Measurements from ENCODE around the gene FAM89B. TPM values are rescaled to one million over a fixed set of nuclear protein-coding genes. Genes with fewer than 3 reads are reported as not detected.

FAM89B gene
- total RNA-seq, 3 donors from 2014 or later: 26.4 to 61.2 (median 28.5) TPM

GRCh38 chr11:65525546-65526480, 46.5 kb upstream of the FAM89B start:
- ATAC-seq (no peak), DNase-seq (peak in 1 of 3 donors; percentile 63)
- Histone ChIP-seq H3K4me1 (ENCODE audit: low read depth) (peaks cover 20% of the 10 kb centered on the region), H3K4me3 (peak overlapping the region; percentile 94), H3K36me3 (ENCODE audit: low read depth) (peaks cover 6% of the 10 kb centered on the region), H3K9me3 (no peaks in the 10 kb centered on the region)
- intact Hi-C loops (cut with DNase I, micrococcal nuclease): no loop called here
- no peak for TF ChIP-seq CTCF (IDR thresholded peaks at IDR 0.05)

GRCh38 chr11:65526744-65527143, 45.6 kb upstream of the FAM89B start:
- no peaks in the 10 kb centered on the region for H3K9me3 ChIP-seq
- peaks cover 20% of the 10 kb centered on the region for H3K4me1 ChIP-seq (ENCODE audit: low read depth)
- intact Hi-C loops (cut with DNase I, micrococcal nuclease): no loop called here
- DNase-seq (peak in 1 of 3 donors; percentile 49), ATAC-seq (no peak)
- no peak overlapping the region for H3K4me3 ChIP-seq
- no peak for TF ChIP-seq CTCF (IDR thresholded peaks at IDR 0.05)
- H3K36me3 ChIP-seq (ENCODE audit: low read depth): peaks cover 8% of the 10 kb centered on the region

GRCh38 chr11:65528819-65529350, 43.5 kb upstream of the FAM89B start:
- intact Hi-C loops (cut with DNase I, micrococcal nuclease): no loop called here
- Histone ChIP-seq H3K9me3 (no peaks in the 10 kb centered on the region), H3K36me3 (ENCODE audit: low read depth) (peaks cover 12% of the 10 kb centered on the region), H3K4me1 (ENCODE audit: low read depth) (peaks cover 19% of the 10 kb centered on the region), H3K4me3 (no peak overlapping the region)
- no peak for ATAC-seq
- no peak for DNase-seq
- TF ChIP-seq CTCF (IDR thresholded peaks at IDR 0.05): no peak

- Histone ChIP-seq H3K4me1 (ENCODE audit: low read depth) (peaks cover 12% of the 10 kb centered on the region), H3K9me3 (no peaks in the 10 kb centered on the region), H3K36me3 (ENCODE audit: low read depth) (peaks cover 12% of the 10 kb centered on the region), H3K4me3 (no peak overlapping the region)
- ATAC-seq (no peak), DNase-seq (no peak)
- no peak for TF ChIP-seq CTCF (IDR thresholded peaks at IDR 0.05)
- intact Hi-C loops (cut with DNase I, micrococcal nuclease): loop anchor here in 1 of 2 donors (10.0 kb wide), 1 partner anchor 65 kb away; the partner anchor contains the start of gene KCNK7
Measured at GRCh38 chr11:65529475-65530156, 42.7 kb upstream of the FAM89B start.

- DNase-seq: no peak
- Histone ChIP-seq H3K4me1 (ENCODE audit: low read depth) (peaks cover 12% of the 10 kb centered on the region), H3K4me3 (no peak overlapping the region), H3K36me3 (ENCODE audit: low read depth) (peaks cover 12% of the 10 kb centered on the region), H3K9me3 (no peaks in the 10 kb centered on the region)
- intact Hi-C loops (cut with DNase I, micrococcal nuclease): loop anchor here in 1 of 2 donors (10.0 kb wide), 1 partner anchor 65 kb away; the partner anchor contains the start of gene KCNK7
- TF ChIP-seq CTCF (IDR thresholded peaks at IDR 0.05): no peak
- ATAC-seq: peak; percentile 12
Measured at GRCh38 chr11:65530157-65530496, 42.2 kb upstream of the FAM89B start.

Measured in mucosa of descending colon (tissue), 3 donors.